Stimulated activated CD8-positive, alpha-beta memory T cell treated with anti-CD3 and anti-CD28 coated beads, Interleukin-15, amount 100 ng/mL, for 24 hours (primary cell): ENCODE results near the gene TC2N.
"Not testable (repeated sequence)": the region's sequence is repeated elsewhere in the genome, so short reads cannot be mapped to it uniquely, and the experiment has no call there.

Source experiments
- DNase-seq: peaks from one replicate; pipeline ENCODE4 v3.0.0-alpha.2; 2020; ENCODE audit warnings: low read depth

Gene TC2N

DNA sequence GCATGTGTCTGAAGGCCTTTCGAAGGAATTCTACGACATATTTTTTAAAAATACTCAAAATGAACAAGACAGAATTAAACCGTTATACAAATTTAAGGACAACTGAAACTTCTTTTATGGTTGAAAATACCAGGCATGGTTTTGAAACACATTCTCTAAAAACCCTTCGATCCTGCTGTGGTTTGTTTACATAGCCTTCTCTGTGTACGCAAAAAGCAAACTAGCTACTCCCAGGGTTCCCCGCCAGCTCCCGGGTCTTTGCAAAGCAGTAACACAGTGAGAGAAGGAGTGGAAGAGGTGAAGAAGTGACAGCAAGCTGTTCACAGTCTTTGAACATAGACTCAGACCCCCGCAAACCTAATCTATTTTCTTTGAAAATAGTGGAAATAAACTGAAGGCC lies 2.2 kb upstream of the TC2N start:
- no peak for DNase-seq

DNA sequence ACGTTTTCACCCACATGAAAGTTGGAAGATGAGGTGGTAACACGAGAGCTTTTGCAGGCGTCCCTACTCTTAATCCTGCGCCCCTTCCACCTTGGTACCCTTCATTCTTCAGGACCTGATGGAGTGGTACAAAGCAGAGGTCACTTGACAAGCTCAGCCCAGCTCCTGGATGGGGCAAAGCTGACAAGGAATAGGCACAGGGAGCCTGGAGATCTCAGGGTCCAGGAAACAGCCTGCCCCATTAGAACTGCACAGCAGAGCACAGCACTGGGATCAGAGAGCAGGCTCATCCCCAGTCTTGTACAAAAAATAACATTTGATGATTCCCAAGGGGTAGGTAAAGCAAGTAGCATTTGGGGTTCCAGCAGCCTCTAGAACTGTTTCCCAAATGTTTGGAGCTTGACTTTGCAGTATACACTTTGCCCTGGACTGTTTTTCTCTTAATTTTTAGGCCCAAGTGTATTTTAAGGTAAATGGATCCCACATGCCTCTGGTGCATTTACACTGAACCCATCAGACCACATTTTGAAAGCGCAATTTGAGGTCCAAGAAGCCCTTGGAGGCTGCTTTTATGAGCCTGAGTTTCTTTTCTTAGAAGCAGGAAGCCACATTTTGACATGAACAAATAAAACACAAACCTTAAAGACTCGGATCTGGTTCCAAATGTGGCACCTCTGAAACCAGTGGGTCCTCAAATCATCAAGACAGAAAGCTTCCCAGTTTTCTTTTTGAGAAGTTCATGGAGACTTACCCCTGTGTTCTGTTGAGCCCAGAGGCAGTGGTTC lies 633 bp downstream of the TC2N start:
- no peak for DNase-seq

GRCh38 chr14:91866061-91866460 lies 1.3 kb downstream of the TC2N start:
- DNase-seq: no peak

DNA sequence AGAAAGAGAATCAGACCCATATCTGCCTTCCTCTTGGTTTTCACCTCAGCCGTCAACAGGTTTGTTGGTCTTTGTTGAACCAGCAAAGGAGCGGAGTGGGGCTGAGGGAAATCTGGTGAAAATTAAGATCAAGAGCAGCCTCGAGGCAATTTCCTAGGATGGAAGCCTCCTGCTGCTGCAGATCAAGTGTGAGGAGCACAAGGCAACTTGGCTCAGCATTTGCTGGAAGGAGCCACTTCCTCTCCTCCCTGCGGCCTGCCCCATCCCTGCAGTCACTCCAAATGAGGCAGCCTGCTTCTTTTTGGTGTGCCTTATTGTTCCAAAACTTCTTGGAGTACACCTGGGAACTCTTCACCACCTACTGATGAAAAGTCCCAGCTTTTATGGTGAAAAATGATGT lies 4.9 kb downstream of the TC2N start:
- DNase-seq: no peak

DNA sequence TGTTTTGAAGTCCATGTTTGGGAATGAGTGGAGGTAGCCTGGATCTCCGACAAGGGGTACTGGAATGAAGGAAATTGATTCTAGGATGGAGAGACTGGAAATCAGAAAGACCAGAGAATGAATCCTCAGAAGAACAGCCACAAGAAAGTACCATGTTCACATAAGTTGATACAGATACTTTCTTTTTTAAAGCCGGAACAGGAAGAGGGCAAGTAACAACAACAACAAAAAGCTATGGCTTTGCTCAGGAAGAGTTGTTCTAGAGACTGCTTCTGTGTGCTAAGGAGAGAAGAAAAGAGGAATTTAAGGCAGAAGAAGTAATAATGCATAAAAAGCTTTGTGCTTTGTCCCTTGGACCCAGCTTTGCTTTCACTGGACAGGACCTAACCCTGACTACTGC lies 6.2 kb downstream of the TC2N start:
- DNase-seq: no peak

GRCh38 chr14:91860238-91860637 lies 7.1 kb downstream of the TC2N start:
- DNase-seq: no peak

DNA sequence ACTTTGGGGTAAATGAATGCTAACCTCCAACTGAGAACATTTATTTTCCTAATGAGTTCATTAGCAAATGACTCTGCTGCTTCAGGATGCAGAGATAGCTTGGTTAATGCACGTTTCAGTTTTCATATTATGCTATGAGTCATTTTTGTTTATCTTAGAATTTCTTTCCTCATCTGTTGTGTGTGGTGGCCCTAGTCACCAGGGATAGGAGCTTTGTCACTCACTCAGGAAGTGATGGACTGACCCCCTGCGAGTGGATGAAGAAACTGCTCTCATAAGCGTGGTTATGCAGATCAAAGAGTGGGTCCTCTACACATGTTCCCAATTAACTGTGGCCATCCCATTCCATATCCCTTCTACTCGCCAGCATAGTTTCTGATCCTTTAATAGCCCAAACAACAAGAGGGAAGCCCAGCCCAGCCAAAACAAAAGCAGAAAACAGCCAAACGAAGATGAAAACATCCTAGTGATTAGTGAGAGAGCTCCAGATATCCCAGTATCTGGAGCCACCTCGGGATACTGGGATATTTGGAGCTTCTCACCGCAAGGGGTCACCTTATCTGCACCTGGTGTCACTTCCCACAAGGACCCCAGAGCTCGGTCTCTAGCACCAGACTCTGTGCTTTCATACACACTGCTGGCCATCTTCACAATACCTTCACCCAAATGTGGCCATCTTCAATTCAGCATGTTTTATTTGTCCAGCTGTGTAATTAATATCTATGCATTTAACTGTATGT lies 8.6 kb downstream of the TC2N start:
- no peak for DNase-seq

DNA sequence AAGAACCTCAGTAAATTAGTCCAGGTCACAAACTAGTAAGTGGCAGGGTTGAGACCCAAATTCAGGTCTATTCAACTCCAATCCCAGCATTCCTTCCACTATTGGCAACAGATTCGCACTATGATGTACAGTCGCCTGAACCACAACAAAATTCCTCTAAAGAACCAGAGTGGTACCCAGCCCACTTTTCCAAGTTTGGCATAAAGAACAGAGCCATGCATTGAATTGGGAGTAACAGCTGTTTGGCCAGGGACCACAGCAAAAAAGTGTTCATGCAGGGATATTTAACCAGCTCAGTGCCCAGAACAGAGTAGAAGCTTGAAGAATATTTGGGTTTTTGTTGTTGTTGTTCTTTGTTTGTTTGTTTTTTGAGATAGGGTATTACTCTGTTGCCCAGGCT lies 9.7 kb downstream of the TC2N start:
- no peak for DNase-seq

DNA sequence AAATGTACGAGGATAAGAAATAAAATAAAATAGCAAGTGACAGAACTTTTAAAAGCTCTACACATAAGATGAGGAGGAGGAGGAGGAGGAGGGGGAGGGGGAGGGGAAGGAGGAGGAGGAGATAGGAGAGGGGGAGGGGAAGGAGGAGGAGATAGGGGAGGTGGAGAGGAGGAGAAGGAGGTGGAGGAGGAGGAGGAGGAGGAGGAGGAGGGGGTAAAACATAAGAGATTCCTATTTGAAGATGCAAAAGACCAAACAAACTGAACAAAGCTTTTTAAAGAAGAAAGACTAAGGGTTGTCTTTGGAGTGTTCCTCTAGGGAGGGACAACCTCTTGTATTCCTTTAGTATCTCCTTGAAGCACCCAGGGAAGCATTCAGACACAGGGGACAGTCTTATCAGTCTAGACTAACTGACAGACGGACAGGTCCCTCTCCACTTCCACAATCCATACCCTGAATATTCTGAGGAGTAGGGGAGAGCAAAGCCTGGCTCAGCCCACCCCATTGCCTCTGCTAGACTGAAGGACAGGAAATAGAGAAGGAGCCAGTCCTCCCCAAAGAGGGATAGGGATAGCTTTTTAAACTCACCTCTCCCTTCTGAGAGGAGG lies 12.9 kb downstream of the TC2N start:
- no peak for DNase-seq

DNA sequence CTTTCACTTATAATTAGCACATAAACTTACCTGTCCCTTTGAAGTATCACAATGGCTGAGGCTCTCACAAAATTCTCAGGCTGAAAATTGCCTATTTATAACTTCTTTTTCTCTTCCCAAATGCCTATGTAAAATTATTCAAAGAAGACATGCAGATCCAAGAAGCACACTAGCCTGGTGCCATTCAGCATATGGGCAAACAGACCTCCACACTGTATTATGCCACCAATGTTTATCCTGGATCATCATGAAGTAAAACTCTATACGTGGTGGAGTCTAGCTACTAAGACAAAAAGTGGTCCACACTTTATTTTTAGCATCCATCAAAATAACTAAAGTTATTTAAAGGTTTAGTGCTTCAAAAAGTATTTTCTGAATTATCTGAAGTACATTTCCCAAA lies 15.8 kb downstream of the TC2N start:
- no peak for DNase-seq

DNA sequence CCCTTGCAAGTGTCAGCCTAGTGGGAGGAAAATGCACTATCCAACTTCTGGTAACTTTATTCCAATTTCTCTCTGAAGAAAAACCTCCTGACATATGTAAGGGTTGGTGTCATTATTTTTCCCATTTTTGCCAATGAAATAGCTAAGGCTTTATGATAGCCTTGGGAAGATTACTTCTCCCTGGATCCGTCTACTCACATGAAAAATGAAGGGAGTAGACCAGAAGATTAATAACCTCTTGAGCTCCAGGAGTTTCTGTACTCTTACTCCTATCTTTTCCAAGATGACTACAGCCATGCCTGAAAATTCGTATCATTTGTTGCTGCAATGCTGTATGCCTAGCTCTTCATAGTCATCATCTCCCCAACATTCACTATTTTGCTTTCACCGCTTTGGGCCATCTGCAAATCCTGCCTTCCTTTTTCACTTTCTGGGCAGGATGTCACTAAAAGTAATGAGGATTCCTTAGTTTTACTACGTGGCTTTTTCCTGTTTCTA lies 18.8 kb downstream of the TC2N start:
- no peak for DNase-seq

DNA sequence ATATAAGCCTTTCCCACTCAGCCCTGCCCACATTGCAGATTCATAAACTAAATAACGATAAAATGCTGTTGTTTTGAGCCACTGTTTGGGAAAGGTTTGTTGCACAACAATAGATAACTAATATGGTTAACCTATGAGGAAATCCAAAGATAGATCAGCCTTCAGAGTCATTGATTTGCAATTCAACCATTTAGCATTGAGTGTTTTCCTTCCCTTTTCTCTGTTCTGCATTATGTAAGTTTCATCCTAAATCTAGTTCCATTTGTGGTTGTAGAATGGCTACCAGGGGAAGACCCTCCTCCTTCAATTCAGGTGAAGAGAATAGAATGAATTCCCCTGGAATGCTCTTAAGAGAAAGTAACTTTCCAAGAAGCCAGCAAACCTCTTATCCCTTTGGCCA lies 19.6 kb downstream of the TC2N start:
- DNase-seq: no peak

GRCh38 chr14:91845652-91846051 lies 21.7 kb downstream of the TC2N start:
- no peak for DNase-seq

- DNase-seq: not testable (repeated sequence)
These were observed 22.3 kb downstream of the TC2N start for GRCh38 chr14:91845056-91845455.

- DNase-seq: no peak
These were observed 23.3 kb downstream of the TC2N start for GRCh38 chr14:91844029-91844428.

DNA sequence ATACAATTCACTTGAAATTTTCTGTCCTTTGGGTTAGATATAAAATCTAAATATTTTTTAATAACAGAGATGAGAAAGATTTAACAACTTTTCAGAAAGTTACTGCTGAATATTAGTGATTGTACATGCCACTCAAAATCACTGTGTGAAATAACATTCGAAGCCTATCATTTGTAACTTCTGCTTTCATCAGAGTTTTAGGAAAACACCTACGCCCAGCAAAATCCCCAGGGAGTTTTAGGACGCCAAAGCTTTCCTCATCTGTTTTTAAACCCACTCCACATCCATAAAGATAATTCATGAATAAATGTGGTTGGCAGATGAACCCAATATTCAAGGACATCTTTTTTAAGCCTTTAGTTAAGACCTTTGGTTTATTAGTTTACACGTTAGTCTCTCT lies 23.9 kb downstream of the TC2N start:
- DNase-seq: no peak

- DNase-seq: no peak
These were observed 26.3 kb downstream of the TC2N start for GRCh38 chr14:91841065-91841464.

GRCh38 chr14:91839749-91840148 lies 27.6 kb downstream of the TC2N start:
- DNase-seq: no peak

DNA sequence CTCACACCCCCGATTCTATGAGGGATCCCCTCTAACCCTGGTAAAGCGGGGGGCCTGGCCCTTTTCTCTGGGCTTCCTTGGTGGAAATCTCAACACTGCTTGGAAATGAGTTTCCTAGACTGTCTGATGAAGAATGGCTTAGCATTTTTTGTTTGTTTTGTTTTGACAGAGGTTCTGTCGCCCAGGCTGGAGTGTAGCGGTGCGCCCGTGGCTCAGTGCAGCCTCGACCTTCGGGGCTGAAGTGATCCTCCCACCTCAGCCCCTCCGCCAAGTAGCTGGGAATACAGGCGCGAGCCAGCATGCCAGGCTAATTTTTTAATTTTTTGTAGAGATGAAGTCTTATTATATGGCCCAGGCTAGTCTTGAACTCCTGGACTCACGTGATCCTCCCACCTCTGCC lies 30.3 kb downstream of the TC2N start:
- no peak for DNase-seq

GRCh38 chr14:91835920-91836843 lies 31.2 kb downstream of the TC2N start:
- peak; percentile 74 for DNase-seq

DNA sequence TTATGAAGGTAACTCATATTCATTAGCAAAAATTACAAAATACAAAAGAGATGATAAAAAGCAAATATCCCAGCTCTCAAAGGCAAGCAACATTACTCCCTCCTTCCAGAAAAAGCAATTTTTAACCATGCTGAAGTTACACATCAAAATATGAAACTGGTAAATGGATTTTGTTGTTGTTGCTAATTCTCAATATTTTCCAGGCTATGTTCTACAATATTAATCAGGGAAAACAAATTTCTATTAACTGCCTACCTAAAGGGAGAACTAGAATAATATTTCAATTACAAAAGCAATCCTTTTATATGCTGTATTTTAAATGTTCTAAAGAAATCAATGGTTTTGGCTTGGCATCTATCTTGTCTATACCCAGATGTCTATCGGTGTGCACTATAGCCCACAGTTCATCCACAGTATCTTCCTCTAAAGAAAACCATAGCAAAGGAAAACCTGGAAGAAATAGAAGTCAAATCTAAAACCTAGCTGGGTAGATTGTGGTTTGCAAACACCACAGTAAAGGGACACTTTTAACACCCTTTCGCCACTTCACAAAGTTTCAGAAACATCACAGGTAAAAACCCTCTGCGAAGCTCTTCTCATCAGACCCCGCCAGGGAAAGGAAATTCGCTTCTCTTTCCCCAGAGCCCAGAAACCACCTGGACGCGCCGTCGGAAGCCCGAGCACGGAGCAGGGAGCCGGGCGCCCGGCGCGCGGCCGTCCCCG lies 32.0 kb downstream of the TC2N start:
- DNase-seq: no peak
